ENCODE measurements around the gene ARID1B. TPM values are rescaled to one million over a fixed set of nuclear protein-coding genes. Genes with fewer than 3 reads are reported as not detected.
A peak's percentile ranks its signal among the peaks of the same experiment; 100 is the strongest.

The ARID1B gene
- total and polyA plus RNA-seq, 8 donors = 16.2 to 68.0 (median 42.5) TPM

DNA sequence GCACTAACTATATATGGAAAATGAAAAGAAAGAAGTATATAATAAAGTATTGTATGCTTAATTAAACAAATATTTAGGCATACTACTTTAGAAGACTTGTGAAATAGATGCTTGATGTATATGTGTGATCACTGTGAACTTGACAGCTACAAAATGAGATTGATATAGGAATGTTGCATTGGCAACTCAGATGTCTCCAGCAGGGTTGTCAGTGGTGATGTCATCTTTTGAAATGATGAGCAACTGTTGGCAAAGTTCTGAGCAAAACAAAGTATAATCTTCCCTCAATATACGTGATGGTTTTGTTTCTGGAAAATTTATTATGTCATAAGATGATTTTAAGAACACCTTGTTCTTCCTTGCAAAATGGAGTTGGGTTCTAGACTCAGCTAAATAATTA is 133.8 kb downstream of the ARID1B start:
- H3K36me3 ChIP-seq = no peaks in the 10 kb centered on the region
- DNase-seq (no peak), FAIRE-seq (no peak), ATAC-seq (no peak)
- no peaks in the 10 kb centered on the region for H3K9me3 ChIP-seq
- no peaks in the 10 kb centered on the region for H3K27me3 ChIP-seq
- no peaks in the 10 kb centered on the region for H3K4me1 ChIP-seq
- intact Hi-C loops (cut with DNase I) = no loop called here
- TF ChIP-seq, protein P1, sequence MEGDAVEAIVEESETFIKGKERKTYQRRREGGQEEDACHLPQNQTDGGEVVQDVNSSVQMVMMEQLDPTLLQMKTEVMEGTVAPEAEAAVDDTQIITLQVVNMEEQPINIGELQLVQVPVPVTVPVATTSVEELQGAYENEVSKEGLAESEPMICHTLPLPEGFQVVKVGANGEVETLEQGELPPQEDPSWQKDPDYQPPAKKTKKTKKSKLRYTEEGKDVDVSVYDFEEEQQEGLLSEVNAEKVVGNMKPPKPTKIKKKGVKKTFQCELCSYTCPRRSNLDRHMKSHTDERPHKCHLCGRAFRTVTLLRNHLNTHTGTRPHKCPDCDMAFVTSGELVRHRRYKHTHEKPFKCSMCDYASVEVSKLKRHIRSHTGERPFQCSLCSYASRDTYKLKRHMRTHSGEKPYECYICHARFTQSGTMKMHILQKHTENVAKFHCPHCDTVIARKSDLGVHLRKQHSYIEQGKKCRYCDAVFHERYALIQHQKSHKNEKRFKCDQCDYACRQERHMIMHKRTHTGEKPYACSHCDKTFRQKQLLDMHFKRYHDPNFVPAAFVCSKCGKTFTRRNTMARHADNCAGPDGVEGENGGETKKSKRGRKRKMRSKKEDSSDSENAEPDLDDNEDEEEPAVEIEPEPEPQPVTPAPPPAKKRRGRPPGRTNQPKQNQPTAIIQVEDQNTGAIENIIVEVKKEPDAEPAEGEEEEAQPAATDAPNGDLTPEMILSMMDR (IDR thresholded peaks at IDR 0.05) = no peak
- no peak overlapping the region for H3K27ac ChIP-seq
- 80 to 89% methylated on average over 1 of the region's 1 CpG for WGBS, 2 donors
- H3K4me3 ChIP-seq = no peak overlapping the region

DNA sequence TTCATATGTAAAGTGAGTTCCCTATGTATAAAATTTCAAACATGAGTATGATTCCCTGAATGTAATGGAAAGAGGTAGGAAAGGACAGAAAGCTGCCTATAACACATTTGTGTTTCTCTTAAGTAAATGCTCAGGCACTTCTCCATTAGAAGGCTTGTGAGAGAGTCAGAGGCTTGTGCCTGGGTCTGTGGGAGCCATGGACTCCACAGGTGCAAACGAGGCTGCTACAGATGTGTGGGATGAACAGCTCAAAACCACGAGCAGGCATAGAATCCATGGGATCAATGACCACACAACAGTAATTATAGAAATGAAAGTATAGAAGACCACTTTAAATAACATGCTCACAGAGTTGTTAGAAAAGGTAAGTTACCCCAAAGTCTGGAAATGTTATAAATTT is 134.4 kb downstream of the ARID1B start:
- Histone ChIP-seq H3K4me1 (no peaks in the 10 kb centered on the region), H3K27me3 (no peaks in the 10 kb centered on the region), H3K4me3 (no peak overlapping the region), H3K36me3 (no peaks in the 10 kb centered on the region), H3K27ac (no peak overlapping the region), H3K9me3 (no peaks in the 10 kb centered on the region)
- FAIRE-seq (no peak), DNase-seq (no peak), ATAC-seq (no peak)
- WGBS, 2 donors = 74 to 92% methylated on average over 2 of the region's 2 CpGs
- TF ChIP-seq, protein P1 (IDR thresholded peaks at IDR 0.05) = no peak
- intact Hi-C loops (cut with DNase I) = no loop called here

DNA sequence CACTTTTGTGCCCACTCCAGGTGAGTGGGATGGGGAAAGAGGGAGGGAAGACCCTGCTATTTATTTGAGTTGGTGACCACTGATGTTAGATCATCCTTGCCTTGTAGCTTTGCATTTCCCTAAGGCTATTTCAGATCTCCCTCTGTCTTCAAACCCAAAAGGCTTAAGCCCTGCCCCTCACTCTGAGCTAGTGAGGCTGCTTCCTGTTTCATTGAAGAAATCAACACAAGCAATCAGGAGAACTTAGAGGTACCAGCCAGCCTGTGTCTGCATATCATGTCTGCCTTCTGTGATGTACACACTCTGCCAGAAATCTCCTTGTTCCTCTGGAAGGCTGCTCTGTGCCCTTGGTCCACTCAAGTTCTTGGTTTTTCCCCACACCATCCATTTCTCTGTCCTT is 135.3 kb downstream of the ARID1B start:
- TF ChIP-seq, protein P1 (IDR thresholded peaks at IDR 0.05) = no peak
- intact Hi-C loops (cut with DNase I) = no loop called here

DNA sequence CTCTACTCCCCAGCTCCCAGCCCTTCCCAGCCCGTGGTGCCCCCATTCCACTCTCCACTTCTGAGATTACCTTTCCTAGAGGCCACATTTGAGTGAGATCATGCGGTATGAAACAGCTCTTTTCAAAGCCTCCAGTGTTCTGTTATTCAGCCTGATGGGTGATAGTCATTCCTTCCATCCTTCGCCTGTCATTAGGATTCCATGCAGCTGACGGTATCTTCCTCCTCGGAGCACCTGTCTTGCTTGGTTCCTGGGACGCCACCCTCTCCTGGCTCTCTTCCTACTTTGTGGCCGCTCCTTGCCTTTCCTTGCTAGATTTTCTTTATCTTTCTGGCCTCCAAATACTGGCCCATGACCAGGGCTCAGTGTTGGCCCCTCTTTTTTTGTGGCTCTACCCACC is 137.0 kb downstream of the ARID1B start:
- peaks cover 0 to 3% (median 0%) of the 10 kb centered on the region in 3 donors for H3K4me1 ChIP-seq

More for the DNA sequence above, 135.3 kb downstream of the ARID1B start:
- Histone ChIP-seq H3K27ac (no peak overlapping the region), H3K4me1 (peaks cover 0 to 3% (median 0%) of the 10 kb centered on the region in 3 donors), H3K36me3 (no peaks in the 10 kb centered on the region), H3K4me3 (no peak overlapping the region), H3K27me3 (no peaks in the 10 kb centered on the region), H3K9me3 (no peaks in the 10 kb centered on the region)
- peak in 1 of 4 donors; percentile 26 for ATAC-seq
- no peak for DNase-seq
- FAIRE-seq = no peak

DNA sequence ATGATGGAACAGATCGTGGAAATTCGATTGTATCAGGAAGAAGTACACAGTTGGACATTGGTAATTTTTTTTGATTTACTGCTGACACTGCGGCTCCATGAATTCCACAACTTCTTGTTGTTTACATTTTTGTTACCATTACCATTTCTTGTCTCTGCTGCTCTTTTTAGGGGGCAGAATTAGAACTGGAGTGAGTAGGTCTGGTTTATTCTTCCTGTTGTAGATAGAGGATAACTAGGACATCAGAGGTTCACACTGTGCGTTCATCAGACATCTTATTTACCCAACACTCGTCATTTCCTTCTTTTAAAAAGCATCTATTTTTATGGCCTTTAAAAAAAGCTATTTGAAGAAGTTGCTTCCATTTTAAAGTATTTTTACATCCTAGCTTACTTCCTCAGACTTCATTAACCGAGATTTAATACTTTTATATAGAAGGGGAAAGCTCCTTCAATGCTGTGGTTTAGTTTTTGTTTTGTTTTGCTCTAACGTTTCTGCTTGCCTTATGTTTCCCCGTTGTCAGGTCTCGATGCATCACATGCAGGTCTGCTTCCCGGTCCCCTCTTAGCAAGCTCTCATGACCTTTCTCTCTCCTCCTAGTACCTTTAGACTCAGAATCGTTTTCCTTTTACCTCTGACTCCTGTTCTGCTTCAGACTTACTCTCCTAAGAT is 139.1 kb downstream of the ARID1B start:
- Histone ChIP-seq H3K4me3 (no peak overlapping the region), H3K27ac (no peak overlapping the region), H3K4me1 (peaks cover 0 to 3% (median 0%) of the 10 kb centered on the region in 3 donors), H3K27me3 (no peaks in the 10 kb centered on the region), H3K36me3 (no peaks in the 10 kb centered on the region), H3K9me3 (no peaks in the 10 kb centered on the region)
- no peak for DNase-seq
- no peak for FAIRE-seq
- TF ChIP-seq, protein P1 (IDR thresholded peaks at IDR 0.05) = no peak
- intact Hi-C loops (cut with DNase I) = no loop called here
- 75 to 81% methylated on average over 11 of the region's 11 CpGs for WGBS, 2 donors
- ATAC-seq = no peak

More for the DNA sequence above, 137.0 kb downstream of the ARID1B start:
- Histone ChIP-seq H3K27me3 (no peaks in the 10 kb centered on the region), H3K36me3 (no peaks in the 10 kb centered on the region), H3K4me3 (no peak overlapping the region), H3K27ac (no peak overlapping the region), H3K9me3 (no peaks in the 10 kb centered on the region)
- intact Hi-C loops (cut with DNase I) = no loop called here
- WGBS, 2 donors = 82 to 87% methylated on average over 7 of the region's 7 CpGs
- ATAC-seq = no peak
- TF ChIP-seq, protein P1 (IDR thresholded peaks at IDR 0.05) = no peak
- no peak for DNase-seq
- FAIRE-seq = no peak

All from pancreas (tissue), 10 donors.